ENCODE data around the gene LGALS9. TPM values are rescaled to one million over a fixed set of nuclear protein-coding genes. Genes with fewer than 3 reads are reported as not detected.
"Not testable (repeated sequence)": the region's sequence is repeated elsewhere in the genome, so short reads cannot be mapped to it uniquely, and the experiment has no call there.

LGALS9 gene
- total RNA-seq, 1 donor from 2014 or later, result 9.4 TPM

- Mint-ChIP-seq H3K9me3 (ENCODE audit: unreplicated experiment) (no peaks in the 10 kb centered on the region), H3K4me3 (ENCODE audit: unreplicated experiment) (no peak overlapping the region), H3K27ac (ENCODE audit: unreplicated experiment) (no peak overlapping the region), H3K4me1 (ENCODE audit: low read depth, unreplicated experiment) (no peaks in the 10 kb centered on the region), H3K27me3 (ENCODE audit: low read depth, unreplicated experiment) (peaks cover 32% of the 10 kb centered on the region), H3K36me3 (ENCODE audit: low read depth, unreplicated experiment) (peaks cover 2% of the 10 kb centered on the region)
- Histone ChIP-seq H3K27ac (ENCODE audit: low read depth, low read length) (no peak overlapping the region), H2AFZ (ENCODE audit: low read depth, low read length) (no peak overlapping the region), H3K4me2 (ENCODE audit: low read length) (no peak overlapping the region), H3K4me3 (ENCODE audit: insufficient read depth, low read depth, low read length) (no peak overlapping the region), H3K9me3 (ENCODE audit: insufficient read depth, low read depth, low read length) (no peaks in the 10 kb centered on the region), H3K36me3 (ENCODE audit: insufficient read depth, low read length) (no peaks in the 10 kb centered on the region), H4K20me1 (ENCODE audit: insufficient read depth, low read length) (no peaks in the 10 kb centered on the region), H3K9ac (ENCODE audit: low read length) (no peak overlapping the region), H3K27me3 (ENCODE audit: insufficient read depth, low read length) (peaks cover 3% of the 10 kb centered on the region), H3K79me2 (ENCODE audit: insufficient read depth, low read length) (no peaks in the 10 kb centered on the region), H3K4me1 (ENCODE audit: insufficient read depth, low read length) (no peaks in the 10 kb centered on the region)
- DNase-seq (ENCODE audit: low read depth) (no peak), FAIRE-seq (no peak)
- TF ChIP-seq EZH2 (IDR thresholded peaks at IDR 0.05; ENCODE audit: insufficient read depth, low read length), result no peak
- TF ChIP-seq CTCF (IDR thresholded peaks at IDR 0.05; ENCODE audit: insufficient read depth, low read depth, low read length), result no peak
Observed at GRCh38 chr17:27674335-27674734, 43.3 kb downstream of the LGALS9 start.

DNA sequence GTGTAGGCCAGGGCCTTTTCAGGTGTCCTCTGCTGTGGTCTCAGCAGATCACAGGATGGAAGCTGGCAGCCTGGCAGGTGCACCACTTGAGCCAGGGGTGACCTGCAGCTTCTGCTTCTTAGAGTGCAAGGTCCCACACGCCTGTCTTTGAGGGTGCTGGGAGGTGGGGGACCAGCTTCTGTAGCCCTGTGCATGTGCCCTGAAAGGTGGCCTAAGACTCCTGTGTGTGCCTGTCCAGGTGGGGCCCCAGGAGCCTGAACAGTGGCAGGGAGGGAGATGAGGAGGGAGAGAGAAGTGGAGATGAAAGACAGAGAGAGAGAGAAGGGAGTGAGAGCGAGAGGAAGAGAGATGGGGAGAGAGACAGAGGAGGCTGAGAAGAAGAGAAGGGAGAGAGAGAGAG, 46.2 kb downstream of the LGALS9 start:
- Mint-ChIP-seq H3K27me3 (ENCODE audit: low read depth, unreplicated experiment) (peaks cover 24% of the 10 kb centered on the region), H3K4me3 (ENCODE audit: unreplicated experiment) (no peak overlapping the region), H3K4me1 (ENCODE audit: low read depth, unreplicated experiment) (no peaks in the 10 kb centered on the region), H3K9me3 (ENCODE audit: unreplicated experiment) (no peaks in the 10 kb centered on the region), H3K27ac (ENCODE audit: unreplicated experiment) (no peak overlapping the region), H3K36me3 (ENCODE audit: low read depth, unreplicated experiment) (no peaks in the 10 kb centered on the region)
- peaks cover 3% of the 10 kb centered on the region for H3K27me3 ChIP-seq (ENCODE audit: insufficient read depth, low read length)
- H3K36me3 ChIP-seq (ENCODE audit: insufficient read depth, low read length), result no peaks in the 10 kb centered on the region
- no peaks in the 10 kb centered on the region for H3K9me3 ChIP-seq (ENCODE audit: insufficient read depth, low read depth, low read length)
- no peaks in the 10 kb centered on the region for H3K4me1 ChIP-seq (ENCODE audit: insufficient read depth, low read length)
- no peak overlapping the region for H3K27ac ChIP-seq (ENCODE audit: low read depth, low read length)
- FAIRE-seq (no peak), DNase-seq (ENCODE audit: low read depth) (no peak)
- no peaks in the 10 kb centered on the region for H3K79me2 ChIP-seq (ENCODE audit: insufficient read depth, low read length)
- H3K4me3 ChIP-seq (ENCODE audit: insufficient read depth, low read depth, low read length), result no peak overlapping the region
- H3K9ac ChIP-seq (ENCODE audit: low read length), result no peak overlapping the region
- H3K4me2 ChIP-seq (ENCODE audit: low read length), result no peak overlapping the region
- no peaks in the 10 kb centered on the region for H4K20me1 ChIP-seq (ENCODE audit: insufficient read depth, low read length)
- no peak for TF ChIP-seq EZH2 (IDR thresholded peaks at IDR 0.05; ENCODE audit: insufficient read depth, low read length)
- no peak for TF ChIP-seq CTCF (IDR thresholded peaks at IDR 0.05; ENCODE audit: insufficient read depth, low read depth, low read length)
- no peak overlapping the region for H2AFZ ChIP-seq (ENCODE audit: low read depth, low read length)

DNA sequence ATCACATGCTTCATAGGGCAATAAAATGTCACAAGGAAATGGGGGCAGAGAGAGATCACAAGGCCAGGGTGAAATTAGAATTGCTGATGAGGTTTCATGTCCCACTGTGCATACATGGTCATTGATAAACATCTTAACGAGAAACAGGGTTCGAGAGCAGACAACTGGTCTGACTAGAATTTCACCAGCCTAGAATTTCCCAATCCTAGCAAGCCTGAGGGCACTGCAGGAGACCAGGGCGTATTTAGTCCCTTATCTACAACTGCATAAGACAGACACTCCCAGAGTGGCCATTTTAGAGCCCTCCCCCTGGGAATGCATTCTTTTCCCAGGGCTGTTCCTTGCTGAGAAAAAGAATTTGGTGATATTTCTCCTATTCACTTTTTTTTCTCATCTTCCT, 55.3 kb downstream of the LGALS9 start:
- not testable (repeated sequence) for H3K79me2 ChIP-seq (ENCODE audit: insufficient read depth, low read length); H3K4me1 ChIP-seq (ENCODE audit: insufficient read depth, low read length); H4K20me1 ChIP-seq (ENCODE audit: insufficient read depth, low read length); H3K4me3 ChIP-seq (ENCODE audit: insufficient read depth, low read depth, low read length); H3K27ac ChIP-seq (ENCODE audit: low read depth, low read length); H3K9ac ChIP-seq (ENCODE audit: low read length); H2AFZ ChIP-seq (ENCODE audit: low read depth, low read length); H3K4me3 Mint-ChIP-seq (ENCODE audit: unreplicated experiment); H3K27me3 ChIP-seq (ENCODE audit: insufficient read depth, low read length); H3K9me3 ChIP-seq (ENCODE audit: insufficient read depth, low read depth, low read length); FAIRE-seq; H3K4me2 ChIP-seq (ENCODE audit: low read length); DNase-seq (ENCODE audit: low read depth); H3K36me3 ChIP-seq (ENCODE audit: insufficient read depth, low read length); H3K36me3 Mint-ChIP-seq (ENCODE audit: low read depth, unreplicated experiment); H3K27ac Mint-ChIP-seq (ENCODE audit: unreplicated experiment); H3K4me1 Mint-ChIP-seq (ENCODE audit: low read depth, unreplicated experiment)
- peaks cover 21% of the 10 kb centered on the region for H3K9me3 Mint-ChIP-seq (ENCODE audit: unreplicated experiment)
- peaks cover 25% of the 10 kb centered on the region for H3K27me3 Mint-ChIP-seq (ENCODE audit: low read depth, unreplicated experiment)
